SIG-M5 treated with dmso at 0.1 percent for 504 hours (cell line): ENCODE data around the gene ZNF43.
"Not testable (repeated sequence)": the region's sequence is repeated elsewhere in the genome, so short reads cannot be mapped to it uniquely, and the experiment has no call there.

Experiments
- DNase-seq: peaks from one replicate; lab custom pipeline; 2025; ENCODE audit not compliant: unreplicated experiment; lab: John Stamatoyannopoulos, UW

The ZNF43 gene

DNA sequence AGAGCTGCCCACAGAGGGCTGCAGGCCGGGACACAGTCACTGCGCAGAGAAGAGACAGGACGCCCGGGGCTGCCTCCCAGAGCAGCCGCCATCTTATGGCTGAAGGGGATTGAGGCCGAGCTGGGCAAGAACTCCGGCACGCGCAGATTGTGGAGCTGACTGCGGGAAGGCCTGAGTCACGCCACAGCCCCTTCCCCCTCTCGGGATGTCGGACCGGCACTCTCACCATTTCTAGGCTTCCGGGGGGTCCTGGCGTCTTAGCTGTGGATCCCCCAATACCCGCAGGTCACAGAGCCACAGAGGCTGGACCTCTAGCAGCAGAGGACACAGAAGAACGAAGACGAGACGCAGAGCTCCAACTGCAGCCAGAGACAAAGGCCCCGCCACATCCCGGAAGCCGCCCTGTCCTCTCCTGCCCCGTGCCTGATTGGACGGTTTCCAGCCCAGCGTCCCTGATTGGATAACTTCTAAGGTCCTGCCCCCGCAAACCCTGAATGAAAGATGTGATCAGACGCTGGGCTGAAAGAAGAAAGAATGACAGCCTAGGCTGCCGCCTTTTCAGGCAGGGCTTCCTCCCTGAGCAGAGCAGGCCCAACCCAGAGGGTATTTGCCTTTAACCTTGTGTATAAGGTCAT lies at the start of gene ZNF43:
Gene ZNF43, minus strand, starts transcription at position 373 of the 635 bp plus-strand sequence. Its CDS starts 144 bp downstream, at position 229.
- DNase-seq = peak; percentile 18

DNA sequence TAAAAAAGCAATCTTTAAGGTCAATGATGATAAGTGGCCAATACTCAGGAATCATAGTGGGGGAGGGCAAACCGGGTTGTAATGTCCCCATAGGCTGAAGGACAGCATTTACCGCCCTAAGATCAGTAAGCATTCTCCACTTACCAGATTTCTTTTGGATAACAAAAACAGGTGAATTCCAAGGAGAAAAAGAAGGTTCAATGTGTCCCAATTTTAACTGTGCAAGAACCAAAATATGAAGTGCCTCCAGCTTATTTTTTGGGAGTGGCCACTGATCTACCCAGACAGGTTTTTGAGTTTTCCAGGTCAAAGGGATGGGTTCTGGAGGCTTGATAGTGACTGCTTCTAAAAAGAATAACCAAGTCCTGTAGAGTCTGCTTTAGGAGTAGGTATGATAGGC lies 49.5 kb upstream of the ZNF43 start:
- DNase-seq = not testable (repeated sequence)

DNA sequence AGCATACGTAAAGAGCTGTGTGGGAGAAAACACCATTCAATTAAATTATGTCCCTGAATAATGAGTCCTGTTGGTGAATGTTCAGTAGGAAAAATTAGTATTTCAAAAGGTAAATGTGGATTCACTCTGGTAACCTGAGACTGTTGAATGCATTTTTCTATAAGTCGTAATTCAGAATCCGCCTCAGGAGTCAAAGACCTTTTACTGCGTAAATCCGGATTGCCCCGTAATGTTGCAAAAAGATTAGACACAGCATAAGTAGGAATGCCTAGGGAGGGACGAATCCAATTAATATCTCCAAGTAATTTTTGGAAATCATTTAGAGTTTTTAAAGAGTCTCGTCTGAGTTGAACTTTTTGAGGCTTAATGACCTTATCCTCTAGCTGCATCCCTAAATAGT lies 48.8 kb upstream of the ZNF43 start:
- DNase-seq = not testable (repeated sequence)

DNA sequence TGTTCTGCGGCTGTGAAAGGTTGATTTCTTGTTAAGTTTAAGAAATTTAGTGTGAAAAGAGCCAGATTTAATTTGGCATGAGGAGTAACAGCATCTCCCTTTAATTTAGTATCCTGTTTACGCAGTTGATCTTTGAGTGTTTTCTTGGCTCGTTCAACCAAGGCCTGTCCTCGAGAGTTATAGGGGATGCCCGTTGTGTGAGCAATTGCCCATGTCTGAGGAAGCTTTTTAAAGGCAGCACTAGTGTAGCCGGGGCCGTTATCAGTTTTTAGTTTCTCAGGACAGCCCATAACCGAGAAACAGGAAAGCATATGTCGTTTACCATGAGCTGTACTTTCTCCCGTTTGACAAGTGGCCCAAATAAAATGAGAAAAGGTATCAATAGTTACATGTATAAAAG lies 47.5 kb upstream of the ZNF43 start:
- DNase-seq = no peak

DNA sequence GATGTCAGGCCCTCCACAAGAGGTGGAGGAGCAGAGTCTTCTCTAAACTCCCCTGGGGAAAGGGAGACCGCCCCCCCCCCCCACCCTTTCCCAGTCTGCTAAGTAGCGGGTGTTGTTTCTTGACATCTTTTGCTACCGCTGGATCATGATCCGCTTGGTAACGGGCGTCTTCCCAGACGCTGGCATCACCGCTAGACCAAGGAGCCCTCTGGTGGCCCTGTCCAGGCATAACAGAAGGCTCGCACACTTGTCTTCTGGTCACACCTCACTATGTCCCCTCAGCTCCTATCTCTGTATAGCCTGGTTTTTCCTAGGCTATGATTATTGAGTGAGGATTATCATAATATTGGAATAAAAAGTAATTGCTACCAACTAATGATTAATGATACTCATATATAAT lies 44.8 kb upstream of the ZNF43 start:
- DNase-seq = not testable (repeated sequence)

DNA sequence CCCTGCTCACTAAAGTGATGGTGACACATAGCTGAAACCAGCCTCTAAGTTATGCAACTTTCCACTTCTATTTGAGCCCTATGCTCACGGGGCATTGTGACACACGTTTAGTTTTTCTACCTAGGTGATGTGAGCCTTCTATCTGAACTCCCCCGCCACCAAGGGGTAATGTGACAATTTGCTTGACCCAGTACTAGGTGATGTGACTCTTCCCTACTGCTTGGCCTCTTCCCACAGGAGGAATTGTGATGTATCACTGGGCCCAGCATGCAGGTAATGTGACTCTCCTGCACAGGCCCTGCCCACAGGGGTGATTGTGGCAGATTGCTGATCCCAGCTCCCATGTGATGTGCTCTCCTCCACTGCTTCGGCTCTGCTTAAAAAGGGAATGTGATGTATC lies 42.7 kb upstream of the ZNF43 start:
- no peak for DNase-seq

DNA sequence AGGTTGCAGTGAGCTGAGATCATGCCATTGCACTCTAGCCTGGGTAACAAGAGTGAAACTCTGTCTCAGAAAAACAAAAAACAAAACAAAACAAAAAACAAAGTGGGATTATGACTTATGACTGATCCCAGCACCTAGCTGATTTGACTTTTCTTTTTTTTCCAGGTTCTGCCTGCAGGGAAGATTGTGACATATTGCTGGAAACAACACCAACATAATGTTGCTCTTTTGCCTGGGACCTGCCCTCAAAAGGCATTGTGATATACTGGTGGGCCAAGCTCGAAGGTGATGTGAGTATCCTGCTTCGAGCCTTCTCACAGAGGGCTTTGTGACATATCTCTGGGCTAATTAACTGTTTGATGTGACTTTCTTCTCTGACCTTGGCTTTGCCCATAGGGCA lies 42.0 kb upstream of the ZNF43 start:
- no peak for DNase-seq

DNA sequence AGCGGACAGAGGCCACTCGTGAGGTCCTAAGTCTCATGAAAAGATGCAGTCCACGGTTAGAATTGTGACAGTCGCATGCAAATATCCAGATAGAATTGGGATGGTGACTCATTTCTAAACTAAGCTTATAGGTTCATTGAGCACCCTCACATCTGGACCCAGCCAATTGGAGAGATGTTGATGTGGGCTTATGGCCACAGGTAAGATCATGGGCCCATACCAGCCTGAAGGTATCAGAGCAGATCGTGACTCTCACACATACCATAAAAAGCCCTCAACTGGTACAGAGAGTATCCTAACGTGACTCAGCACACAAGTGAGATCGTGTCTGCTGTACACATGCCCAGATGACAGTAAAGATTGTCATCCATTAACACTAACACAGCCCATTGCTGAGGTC lies 40.6 kb upstream of the ZNF43 start:
- not testable (repeated sequence) for DNase-seq

DNA sequence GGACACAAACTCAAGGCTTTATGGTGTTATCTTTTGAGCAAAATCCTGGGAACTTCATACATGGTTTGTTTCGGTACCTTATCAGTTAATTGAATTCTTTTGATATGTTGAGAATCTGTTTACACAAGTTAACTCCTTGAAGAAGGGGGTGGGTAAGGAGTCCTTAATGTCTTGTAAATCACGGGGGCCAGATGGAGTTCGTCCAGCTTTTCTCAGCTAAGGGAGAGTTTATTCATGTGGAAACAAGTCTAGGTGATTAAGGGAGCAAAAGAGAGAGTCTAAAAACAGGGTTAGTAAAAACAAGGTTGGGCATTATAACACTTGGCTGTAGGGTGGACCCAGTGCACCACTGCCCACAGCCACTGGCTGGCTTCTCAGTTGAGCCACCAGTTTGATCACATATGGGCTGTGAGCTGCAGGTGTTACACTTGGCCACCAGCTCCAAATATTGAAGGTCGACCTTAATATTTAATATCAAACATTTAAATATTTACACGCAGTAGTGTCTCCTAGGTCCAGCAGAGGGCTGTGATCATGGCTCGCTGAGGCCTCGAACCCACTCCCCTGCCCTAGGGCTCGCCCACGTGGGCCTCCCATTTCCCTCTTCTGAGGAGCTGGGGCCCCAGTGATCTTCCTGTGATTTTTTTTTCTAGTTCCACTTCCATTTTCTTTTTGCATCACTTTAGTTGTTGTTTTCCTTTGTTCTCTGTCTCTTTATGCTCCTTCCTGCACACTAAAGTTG lies 21.0 kb upstream of the ZNF43 start:
- no peak for DNase-seq

DNA sequence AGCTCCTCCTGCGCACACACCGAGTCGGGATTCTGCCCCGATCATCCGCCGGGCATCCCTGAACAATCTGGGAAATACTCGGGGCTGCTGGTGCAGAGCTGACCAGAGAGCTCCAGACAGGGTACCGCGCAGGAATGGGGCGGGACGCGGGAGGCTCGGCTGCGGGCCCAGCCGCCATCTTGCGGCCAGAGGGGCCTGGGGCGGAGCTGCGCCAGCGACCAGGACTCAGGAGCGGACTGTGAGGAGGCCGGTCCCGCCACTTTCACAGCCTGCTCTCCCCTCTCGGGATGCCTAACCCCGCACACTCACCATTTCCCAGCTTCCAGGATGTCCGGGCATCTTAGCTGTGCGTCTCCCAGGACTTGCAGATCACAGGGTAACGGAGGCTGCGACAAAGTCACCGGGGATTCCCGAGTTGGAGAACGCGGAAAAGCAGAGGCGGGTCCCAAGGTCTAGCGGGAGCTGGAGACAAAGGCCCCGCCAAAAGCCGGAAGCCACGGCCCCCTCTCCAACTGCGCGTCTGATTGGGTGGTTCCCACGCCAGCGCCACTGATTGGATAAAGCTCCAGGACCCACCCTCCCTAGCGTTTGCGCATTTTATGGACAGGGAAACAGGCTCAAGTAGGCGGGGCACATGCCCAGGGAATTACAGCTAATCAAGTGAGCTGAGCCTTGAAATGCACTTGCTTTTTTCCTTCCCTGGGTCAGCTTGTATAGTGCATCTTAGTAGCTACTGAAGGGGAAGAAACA lies 15.8 kb upstream of the ZNF43 start:
- peak; percentile 3 for DNase-seq

DNA sequence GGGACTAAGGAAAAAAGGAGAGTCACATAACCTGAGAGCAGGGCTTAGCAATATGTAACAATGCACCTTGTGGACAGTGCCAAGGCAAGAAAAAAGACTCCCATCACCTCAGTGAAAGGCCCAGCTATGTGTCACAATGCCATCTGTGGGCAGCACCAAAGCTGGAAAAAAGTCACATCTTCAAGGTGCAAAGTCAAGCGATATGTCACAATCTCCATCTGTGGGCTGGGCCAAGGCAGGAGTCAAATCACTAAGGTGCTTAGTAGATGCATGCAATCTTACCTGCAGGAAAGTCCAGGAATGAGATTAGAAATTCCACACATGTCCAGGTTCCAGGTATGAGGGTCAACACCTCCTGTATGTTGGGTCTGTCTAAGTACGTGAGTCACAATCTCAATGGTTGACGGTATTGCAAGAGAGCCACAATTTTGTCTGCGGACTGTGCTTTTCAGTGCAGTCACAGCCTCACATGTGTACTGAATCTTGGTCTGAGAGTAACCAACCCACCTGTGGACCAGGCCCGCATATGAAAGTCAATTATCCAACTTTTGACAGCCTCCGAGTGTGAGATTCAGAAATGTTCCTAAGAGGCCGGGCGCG lies 14.8 kb upstream of the ZNF43 start:
- DNase-seq = no peak

DNA sequence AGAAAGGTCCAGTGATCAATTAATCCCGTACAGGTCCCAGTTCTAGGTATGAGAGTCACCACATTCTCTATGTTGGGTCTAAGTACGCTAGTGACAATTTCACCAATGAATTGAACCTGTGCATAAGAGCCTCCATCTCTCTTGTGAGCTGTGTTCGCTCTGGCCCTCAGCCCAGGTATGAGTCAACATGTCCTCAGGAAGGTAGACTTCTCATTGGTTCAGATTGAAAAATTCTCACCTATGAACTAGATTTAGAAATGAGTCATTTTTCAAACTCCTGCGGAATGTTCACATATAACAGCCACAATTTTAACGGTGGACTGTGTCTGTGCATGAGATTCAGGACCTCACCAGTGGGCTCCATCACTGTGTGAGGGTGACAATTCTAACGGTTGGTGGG lies 12.7 kb upstream of the ZNF43 start:
- no peak for DNase-seq

DNA sequence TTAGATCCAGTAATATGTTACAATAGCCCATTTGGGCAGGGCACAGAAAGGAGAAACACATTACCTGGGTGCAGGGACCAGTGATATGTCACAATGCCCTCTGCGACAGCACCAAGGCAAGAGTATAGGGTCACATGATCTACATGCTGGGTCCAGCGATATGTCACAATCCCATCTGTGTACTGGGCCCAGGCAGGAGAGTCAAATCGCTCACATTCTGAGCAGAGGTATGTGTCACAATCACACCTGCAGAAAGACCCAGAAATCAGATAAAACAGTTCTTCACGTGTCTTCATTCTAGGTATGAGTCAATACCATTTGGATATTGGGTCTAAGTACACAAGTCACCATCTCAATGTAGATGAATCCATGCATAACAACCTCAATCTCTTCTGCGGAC lies 7.1 kb upstream of the ZNF43 start:
- DNase-seq = no peak

DNA sequence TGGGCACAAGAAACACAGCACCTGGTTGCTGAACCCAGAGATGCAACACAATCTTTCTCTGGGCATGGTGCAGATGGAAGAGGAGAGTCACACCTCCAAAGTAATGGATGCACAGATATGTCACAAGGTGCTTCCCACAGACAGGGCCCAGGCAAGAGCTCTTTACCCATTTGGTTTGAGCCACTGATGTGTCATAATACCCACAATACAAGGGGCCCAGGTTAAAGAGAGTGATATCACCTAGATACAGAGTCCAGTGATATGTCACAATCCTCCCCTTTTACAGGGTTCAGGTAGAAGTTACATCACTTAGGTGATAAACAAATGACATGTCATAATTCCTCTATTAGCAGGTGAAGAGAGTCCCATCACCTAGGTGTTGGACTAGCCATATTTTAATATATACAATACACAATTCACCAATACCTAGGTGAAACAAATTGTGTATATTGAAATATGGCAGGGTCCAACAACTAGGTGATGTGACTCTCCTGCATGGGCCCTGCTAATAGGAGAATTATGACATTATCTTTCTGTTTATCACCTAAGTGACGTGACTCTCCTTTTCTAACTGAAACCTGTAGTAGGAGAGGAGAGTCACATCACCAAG lies 5.6 kb upstream of the ZNF43 start:
- DNase-seq = no peak

DNA sequence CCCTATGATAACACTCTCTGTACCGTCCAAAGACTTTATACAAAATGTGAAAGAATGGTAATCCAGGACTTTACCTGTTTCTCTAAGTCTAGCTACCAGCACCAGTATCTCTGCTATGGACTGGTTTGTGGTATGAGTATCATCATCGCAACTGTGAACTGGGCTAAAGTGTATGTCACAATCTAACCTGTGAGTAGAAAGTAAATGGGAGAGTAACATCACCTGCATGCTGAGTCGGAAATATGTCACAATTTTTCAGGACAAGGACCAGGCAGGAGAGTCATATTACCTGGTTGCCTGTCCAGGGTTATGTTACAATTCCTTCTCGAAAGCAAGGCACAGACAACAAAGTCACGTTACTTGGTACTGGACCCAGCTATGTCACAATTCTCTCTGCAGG lies 5.1 kb upstream of the ZNF43 start:
- no peak for DNase-seq

DNA sequence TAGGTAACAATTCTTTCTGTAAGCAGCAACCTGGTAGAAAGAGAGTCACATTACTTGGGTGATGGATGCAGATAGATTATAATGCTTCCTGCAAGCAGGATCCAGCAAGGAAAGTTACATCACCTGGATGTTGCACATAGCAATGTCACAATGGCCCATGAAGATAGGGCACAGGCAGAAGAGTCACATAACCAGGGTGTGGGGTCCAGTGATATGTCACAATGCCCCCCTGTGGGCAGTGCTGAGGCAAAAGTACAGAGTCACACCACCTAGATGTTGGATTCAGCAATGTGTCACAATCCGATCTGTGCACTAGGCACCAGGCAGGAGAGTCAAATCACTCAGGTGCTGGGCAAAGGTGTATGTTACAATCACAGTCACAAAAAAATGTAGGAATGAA lies 4.0 kb upstream of the ZNF43 start:
- no peak for DNase-seq

DNA sequence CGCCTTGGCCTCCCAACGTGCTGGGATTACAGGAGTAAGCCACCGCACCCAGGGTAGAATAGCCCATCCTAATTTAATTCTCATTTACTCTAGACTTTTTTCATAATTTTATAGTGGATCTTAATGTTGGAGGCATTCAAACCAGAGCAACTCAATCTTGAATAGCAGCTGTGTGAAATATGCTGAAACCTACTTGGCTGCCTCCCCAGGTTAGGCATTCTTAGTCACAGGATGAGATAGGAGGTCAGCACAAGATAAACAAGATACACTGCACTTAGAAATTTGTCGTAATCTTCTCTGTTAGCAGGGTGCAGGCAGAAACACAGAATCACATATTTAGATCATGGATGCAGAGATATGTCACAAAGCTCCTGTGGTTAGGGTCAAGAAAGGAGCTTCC lies 2.7 kb upstream of the ZNF43 start:
- no peak for DNase-seq

DNA sequence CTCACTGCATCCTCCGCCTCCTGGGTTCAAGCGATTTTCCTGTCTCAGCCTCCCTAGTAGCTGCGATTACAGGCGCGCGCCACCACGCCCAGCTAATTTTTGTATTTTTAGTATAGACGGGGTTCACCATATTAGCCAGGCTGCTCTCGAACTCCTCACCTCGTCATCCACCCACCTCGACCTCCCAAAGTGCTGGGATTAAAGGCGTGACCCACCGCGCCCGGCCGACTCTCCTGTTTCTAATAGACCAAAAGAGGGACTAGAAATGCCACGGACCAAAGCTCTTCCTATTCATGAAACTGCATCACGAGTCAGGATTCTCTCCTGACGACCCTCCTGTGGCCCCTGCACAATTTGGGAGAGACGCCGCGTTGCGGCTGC lies 563 bp downstream of the ZNF43 start:
- no peak for DNase-seq

DNA sequence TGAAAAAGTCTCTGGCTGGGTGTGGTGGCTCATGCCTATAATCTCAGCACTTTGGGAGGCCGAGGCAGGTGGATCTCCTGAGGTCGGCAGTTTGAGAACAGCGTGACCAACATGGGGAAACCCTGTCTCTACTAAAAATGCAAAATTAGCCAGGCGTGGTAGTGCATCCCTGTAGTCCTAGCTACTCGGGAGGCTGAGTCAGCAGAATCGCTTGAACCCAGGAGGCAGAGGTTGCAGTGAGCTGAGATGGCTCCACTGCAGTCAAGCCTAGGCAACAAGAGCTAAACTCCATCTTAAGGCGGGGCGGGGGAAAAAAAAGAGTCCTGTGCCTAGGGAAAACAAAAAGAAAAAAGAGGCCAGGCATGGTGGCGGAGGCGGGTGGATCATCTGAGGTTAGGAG lies 2.2 kb downstream of the ZNF43 start:
- no peak for DNase-seq

DNA sequence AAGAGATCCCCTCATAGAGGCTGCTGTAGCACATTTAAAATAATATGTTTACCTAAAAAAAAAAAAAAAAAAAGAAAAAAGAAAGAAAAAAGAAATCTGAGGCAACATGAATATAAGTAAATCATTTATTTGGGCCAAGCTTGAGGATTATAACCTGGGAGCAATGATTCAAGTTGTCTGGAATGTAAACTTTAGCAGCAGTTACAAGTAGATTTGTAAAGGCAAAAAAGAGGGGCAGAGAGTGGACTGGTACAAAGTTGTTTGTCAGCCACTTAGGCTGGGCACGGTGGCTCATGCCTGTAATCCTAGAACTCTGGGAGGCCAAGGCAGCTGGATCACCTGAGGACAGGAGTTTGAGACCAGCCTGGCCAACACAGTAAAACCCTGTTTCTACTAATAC lies 11.3 kb downstream of the ZNF43 start:
- DNase-seq = no peak

DNA sequence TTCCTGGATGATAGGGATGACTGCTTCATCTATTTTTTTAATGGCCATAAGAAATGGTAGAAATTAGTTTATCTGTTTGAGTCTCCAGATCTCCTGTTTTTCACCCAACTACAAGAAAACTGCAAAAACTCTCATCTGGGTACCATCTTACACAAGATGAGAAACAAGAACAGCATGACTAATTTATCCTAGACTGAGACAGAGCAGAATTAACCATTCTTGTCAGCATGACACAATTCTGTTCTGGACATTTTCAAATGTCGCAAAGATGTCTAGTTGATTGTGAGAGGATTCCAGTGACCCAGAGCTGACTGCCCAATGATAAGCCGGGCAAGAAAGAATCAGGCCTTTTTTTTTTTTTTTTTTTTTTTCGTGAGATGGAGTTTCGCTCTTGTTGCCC lies 12.8 kb downstream of the ZNF43 start:
- DNase-seq = no peak
